ENCODE data around the gene POC1B.
"Not testable (repeated sequence)": the region's sequence is repeated elsewhere in the genome, so short reads cannot be mapped to it uniquely, and the experiment has no call there.

POC1B gene

DNA sequence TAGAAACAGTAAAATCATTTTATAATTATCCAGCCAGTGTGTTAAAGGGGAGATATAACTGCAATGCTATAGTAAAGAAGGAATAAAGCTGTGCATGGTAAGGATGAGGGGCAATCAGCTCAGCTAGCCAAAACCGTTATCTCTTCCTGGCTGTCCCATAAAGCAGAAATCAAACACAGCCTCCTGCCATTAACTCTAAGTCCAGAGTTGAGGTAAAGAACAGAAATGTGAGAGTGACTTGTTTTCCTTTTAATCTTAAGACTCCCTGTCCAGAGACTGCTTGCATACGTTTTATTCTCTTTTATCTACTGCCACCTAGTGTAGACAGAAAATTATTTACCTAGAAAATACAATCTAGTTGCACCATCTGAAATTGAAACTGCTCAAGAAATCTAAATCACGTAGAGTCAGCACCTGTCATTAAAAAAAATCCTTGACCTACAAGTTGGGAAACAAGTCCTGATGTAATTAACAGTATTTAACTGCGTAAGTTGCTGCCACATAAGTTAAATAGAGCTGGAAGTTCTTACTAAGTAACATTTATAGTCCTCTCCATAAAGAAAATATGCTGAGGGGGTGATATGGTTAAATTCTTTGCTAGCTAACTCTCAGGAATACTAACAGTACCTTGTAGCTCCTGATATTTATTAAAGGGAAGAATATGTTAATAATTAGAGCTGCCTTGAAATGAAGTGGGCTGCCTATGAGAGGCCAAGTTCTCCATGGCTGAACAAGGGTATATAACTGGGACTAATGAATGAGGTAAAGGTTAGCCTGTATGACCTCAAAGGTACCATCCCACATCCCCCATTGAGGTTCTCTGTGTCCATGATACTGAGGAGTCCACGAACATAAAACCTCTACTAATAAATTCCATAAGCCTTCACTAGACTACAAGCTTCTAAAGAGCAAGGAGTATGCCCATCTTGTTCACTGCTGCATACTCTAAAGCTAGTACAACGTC, 63.9 kb downstream of the POC1B start:
- DNase-seq: peak in 3 of 6 experiments; percentile 27 to 66 (median 63)

DNA sequence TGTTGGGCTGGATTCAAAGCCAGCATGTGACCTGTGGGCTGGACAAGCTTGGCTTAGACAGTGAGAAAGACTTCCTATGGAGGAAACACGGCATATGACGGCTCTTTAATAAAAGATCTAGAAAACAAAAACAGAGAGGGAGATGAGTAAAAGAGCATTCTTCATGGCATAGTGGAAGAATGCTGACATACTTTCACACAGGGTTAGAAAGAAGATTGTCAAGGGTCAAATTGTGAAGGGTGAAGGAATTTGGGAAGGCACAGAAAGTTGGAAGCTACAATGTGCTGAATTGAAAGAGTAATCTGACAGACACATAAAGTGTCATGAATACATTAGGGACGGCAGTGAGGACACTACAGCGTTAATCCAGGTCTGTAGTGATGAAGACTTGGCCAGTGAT, 64.7 kb downstream of the POC1B start:
- DNase-seq: no peak

DNA sequence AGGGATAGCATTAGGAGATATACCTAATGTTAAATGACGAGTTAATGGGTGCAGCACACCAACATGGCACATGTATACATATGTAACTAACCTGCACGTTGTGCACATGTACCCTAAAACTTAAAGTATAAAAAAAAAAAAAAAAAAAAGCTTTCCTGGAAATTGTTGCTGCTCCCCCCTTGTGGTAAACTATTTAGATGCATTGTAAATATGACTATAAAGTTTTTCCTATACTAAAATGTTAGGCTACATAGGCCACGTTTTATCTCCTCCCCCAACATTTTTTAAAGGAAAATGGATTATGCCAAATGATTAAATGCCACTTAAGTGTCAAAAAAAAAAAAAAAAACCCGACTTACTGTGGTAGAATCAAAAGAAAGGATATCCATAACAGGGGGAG, 66.6 kb downstream of the POC1B start:
- DNase-seq: not testable (repeated sequence)

DNA sequence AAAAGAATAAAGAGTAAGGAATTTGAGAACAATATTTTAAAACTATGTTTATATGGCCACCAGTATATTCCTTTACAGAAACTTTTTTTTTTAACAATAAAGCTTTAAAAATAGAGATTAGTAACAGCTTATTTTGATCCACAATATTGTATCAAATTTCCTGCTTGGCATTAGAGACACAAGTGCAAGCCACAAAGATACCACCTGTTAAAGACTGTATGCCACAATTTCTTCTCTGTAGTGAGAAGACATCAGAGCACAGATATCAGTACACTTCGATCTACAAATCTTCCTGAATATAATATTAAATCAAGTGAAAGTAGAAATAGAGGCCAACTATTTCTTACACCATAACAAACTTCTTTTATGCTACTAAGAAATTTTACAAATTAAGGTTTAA, 69.3 kb downstream of the POC1B start:
- DNase-seq: no peak

DNA sequence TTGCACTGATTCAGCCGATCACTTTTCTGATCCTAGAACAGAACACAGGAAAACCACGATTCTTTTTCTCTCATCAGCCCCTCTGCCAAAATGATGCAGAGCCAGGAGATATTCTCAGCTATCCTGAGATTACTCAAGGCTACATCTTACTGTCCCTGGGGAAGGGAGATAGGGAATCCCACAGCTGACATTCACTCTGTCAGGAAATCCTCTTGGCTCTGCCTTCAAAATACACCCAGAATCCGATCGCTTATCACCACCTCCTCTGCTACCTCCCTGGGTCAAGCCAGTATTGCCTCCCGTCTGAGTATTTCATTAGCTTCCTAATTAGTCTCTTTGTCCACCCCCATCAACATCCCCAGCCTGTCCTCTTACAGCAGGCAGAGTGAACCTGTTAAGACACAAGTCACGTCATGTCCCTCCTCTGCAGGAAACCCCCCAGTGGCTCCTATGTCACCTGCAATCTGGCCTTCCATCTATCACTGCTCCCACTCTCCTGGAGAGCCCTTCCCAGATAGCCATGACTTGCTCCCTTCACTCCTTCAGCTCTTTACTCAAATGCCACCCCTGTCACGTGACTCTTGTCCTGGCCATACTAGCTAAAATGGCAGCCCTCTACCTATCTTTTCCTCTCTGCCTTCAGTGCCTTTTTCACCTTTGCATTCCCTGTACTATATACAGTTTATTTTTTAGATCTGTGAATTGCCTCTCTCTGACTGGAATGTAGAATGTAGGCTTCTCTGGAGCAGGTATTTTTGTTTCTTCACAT, 71.6 kb downstream of the POC1B start:
- no peak for DNase-seq

DNA sequence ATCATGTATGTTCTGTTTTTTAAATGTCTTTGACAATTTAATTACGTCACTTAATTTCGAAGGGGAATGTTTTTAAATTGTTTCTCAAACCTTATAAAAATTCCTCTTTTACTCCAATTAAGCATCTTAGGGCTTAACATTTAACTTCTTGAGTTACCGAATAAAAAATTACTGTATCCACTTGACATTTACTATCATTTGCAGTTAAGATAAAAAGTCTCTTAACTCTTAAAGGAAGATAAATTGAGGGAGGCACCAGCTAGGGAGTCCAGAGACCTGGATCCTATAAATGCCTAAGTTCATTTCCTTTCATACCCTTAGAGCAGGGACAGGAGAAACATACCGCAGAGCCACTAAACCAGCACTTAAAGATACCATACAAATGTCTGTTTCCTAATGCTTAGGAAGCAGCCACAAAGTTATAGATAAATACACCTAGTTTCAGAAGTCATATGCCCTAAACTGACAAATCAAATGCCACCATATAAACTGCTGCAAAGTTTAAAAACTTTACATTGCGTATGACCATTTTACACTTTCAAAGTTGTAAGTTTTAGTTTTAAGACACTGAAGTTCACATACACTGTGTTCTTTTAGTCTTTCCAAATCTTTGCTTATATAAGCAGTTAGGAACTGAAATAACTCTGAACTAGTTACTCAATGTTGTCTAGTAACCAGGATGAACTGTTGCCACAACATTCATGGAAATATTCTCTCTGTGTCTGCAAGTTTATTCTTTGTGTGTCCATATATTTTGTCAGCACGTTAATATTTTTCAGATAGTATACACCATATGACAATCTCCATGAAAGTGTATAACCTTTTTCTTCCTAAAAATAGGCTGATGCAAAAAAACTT, 72.5 kb downstream of the POC1B start:
- no peak for DNase-seq

DNA sequence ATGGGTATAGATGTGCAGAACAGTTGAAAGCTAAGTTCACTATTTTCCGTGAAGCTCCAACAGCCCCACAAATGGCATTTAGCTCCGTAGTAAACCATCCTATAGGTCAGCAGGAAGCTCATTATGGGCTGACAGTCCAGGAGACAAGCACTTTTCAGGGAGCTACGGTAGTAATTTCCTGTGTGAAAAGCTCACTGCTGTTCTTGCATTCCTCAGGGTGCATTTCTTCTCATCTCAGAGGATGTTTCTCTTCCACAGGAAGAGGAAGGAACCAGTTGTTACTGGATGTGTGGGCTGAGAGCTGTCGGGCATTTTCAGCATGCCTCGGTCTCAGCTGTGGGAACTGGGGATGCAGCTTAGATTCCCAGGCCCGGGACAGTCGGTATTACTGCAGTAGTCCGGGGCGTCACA, 74.0 kb downstream of the POC1B start:
- no peak for DNase-seq

DNA sequence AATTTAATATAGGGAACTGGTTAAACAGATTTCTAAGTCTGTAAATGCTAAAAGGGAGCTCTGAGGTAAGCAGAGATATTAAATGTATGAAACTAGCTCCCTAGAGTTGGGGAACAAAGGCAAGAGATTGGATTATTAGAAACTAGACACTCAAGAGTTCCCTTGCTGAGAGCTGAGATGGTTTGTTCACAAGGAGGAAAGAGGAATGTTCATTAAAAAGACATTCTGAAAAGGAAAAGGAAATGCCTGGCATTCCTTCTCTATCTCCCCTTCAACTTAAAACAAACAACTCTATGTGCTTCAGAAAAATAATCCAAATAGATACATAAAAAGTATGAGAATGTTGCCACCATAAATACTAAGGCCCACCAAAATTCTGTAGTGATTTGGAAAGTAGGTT, 74.9 kb downstream of the POC1B start:
- no peak for DNase-seq

DNA sequence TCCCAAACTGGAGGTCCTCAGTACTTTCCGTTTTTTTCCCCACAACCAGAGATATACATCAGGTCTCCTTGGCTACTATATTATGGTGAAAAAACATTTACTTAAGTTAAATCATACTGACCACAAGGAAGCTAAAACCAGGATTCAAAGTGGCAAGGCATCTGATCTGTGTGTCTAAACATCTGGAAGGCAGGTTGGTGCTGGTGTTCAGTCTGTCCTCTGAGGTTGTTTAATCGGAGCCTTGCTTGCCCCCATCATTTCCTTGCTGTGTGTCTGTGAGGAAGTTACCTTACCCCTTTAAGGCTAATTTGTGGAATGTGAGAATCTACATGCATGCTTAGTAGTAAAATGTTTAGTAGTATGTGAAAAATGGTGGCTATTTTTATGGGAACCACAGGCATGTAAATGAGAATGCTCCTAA, 76.9 kb downstream of the POC1B start:
- DNase-seq: no peak

DNA sequence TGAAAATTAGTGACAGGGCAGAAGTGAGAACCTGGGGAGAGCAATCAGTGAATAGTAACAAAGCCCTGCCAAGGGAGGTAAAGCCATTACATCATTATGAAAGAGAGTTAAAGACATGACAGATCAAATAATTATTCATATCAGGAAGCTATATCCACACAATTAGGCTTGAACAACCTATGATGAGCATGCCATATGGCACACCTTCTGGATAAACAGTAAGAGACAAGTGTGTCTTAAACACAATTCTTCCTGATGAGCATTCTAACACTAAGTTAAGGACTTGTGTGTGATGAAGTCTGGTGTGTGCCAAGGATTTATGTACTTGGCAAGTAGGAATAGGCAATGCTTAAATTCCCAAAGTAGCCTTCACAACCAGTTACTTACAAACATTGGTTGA, 77.3 kb downstream of the POC1B start:
- no peak for DNase-seq

DNA sequence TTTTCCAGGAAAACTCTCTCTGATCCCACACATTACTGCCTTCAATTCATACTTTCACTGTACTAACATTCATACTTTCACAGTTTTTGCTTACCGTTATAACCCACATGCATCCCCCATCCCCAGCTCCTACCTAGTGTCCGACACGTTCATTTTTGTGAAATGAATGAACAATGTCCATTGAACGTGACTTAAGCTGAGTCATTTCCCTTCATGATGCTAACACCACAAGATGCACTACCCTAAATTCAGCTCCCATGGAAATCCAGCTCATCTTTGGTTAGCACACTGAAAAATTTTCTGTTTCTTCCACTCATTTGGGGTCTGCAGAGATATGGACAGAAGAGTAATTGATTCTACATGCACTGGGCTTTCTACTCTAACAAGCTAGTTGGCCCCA, 85.9 kb downstream of the POC1B start:
- DNase-seq: no peak

DNA sequence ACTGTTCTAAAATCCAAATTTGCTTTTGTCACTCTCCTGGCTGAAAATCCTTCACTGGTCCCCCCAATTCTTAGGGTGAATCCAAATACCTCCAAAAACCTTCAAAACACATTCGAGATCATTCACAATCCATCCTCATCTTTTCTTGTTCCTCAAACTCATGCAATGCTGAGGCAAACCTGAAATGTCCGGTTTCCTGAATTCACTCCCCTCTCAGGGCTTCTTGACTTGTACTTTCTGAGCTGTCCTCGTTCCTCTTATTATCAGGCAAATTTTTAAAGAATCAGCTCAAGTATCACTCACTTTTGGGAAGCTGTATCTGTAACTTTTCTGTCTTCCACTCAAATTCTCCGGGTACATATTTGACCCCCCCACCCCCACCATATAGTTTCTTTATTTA, 88.6 kb downstream of the POC1B start:
- DNase-seq: no peak

DNA sequence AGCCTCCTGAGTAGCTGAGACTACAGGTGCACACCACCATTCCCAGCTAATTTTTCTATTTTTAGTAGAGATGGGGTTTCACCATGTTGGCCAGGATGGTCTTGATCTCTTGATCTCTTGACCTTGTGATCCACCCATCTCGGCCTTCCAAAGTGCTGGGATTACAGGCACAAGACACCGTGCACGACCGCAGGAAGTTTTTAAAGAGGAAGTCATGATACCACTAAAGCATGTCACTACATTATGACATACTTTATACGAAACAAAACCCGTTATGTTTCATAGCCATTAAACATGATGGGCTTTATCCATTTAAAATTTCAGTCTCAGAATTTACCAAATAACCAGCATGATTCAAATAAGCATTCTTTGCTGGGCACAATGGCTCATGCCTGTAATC, 89.8 kb downstream of the POC1B start:
- no peak for DNase-seq

DNA sequence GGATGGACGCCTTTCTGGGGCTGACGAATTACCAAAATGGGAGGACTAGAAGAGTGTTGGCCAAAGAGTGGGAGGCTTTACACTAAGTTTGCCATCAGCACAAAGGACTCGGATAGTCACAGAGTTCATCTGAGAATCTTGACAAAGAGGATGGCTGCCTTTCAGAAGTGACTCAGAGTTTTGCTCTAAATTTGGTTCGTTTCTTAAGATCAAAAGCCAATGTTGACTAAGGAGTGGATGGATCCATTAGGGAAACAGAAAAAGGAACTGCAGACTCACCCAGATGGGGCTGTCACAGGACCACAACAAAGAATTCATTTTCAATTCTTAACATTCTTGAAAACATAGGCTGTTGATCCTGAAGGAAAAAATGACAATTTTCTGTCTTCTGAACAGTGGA, 92.2 kb downstream of the POC1B start:
- no peak for DNase-seq

DNA sequence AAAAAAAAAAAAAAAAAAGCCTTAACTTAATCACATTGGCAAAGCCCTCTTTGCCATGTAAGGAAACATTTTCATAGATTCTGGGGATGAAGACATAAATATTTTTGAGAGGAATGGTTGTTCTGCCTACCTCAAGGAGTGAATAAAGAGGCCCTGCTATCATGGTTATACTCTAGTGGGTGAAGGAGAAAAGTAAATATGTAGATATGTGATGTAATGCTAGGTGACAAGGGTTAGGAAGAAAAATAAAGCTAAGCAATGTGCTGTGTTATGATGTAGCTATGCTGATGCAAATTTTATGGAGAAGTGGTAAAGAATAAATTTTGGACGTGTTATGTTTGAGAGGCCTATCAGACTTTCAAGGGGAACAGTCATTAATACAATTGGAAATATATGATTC, 93.5 kb downstream of the POC1B start:
- DNase-seq: no peak

DNA sequence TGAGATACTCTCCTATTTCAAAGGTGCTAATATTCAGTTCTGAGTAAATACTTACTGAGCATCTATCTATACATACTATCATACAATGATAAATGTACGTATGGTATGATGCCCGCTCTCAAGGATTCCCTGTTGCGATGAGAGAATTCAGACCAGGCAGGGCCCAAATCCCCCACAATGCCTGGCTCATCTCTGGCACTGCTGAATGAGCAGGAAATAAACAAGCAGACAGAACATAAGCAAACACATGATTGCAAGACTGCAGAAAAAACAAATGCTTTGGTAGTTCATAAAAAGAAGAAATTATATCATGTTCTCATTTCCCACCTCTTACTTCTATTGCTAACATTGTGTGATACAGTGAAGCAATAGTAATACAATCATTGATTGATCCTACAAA, 96.3 kb downstream of the POC1B start:
- DNase-seq: no peak

DNA sequence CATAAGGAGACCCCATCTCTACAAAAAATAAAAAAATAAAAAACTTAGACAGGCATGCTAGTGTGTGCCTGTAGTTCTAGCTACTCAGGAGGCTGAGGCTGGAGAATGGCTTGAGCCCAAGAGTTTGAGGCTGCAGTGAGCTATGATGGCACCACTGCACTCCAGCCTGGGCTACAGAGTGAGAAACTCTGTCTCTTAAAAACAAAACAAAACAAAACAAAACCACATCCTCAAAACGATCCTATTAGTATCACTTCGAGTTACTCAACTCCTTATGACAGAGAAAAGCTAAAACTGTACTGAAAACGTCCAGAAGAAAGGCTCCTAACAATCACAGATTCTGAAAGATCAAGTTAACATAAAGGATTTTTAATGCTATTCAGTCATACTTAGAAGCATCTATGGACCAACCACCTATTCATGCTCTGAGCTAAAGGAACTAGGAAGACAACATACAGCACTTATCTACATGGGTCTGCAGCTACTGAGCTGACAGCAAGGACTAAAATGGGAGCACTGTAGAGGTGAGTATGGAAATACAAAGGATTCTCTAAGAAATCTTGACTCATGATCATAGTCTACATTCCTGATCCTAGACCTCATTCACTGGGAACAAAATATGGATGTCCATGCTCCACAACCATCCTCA, 98.2 kb downstream of the POC1B start:
- DNase-seq: no peak

DNA sequence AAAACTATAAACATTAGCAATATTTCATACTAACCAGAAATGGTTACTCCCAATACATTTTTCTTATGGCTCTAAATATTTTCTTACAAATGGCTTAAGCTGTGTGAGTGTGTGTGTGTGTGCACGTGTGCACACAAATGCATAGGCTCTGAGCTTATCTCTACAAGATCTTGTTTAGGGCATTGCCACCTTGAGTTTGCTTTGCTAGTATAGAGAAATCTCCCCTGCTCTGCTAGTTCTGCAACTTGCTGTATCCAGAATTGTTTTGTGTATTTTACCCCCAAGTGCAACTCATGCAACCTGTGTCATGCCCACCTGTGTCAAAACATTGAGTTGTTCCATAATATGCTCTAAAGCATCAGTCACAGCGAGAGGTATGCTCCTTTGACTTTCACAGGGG, 101.0 kb downstream of the POC1B start:
- no peak for DNase-seq

DNA sequence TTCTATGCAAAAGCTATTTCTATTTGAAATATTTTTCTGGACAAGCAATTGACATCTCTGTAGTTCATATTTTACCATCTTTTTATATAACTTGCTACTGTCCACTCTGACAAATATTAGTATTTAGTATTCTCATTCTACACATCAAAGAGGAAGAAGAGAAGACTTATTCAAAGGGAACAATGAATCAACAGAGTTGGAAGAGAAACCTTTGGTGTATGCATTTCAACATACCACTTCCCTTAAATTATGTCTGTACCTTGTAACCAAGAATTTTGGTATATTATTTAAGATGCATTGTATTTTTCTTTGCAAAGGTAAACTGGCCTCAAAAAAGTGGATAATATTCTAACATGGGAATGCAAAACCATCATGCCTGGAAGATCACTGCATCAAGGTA, 101.5 kb downstream of the POC1B start:
- no peak for DNase-seq

DNA sequence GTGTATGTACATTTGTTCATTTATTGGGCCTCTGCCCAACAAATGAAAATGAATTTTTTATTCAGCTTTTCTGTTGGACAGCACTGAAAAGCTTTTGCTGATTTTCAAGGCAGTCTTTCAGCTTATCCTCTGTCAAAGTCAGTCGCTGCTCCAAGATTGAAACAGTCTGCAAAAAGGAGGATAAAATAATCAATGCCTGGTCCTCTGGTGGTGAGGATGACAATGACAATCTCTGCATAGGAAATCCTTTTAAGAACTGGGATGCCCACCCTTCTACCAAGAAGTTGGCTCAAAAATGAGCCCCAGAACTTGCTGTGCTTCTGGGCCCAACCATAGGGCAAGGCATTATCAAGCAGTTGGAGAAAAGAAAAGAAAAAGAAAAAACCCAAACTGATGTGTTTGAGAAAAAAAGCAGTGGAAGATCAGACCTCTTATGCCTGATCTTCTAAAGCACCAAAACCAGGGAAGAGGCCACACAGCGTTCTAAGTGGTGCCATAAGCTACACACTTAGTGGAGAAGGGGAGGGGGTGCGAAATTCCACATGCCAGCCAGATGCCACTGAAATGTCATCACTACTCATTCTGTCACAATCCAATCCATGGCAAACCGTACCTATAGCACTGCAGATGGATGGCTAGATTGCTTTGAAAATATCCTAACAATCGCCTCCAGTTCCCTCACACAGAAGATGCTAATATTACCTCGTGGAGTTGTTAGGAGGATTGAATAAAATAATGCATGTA, 104.6 kb downstream of the POC1B start:
- no peak for DNase-seq

DNA sequence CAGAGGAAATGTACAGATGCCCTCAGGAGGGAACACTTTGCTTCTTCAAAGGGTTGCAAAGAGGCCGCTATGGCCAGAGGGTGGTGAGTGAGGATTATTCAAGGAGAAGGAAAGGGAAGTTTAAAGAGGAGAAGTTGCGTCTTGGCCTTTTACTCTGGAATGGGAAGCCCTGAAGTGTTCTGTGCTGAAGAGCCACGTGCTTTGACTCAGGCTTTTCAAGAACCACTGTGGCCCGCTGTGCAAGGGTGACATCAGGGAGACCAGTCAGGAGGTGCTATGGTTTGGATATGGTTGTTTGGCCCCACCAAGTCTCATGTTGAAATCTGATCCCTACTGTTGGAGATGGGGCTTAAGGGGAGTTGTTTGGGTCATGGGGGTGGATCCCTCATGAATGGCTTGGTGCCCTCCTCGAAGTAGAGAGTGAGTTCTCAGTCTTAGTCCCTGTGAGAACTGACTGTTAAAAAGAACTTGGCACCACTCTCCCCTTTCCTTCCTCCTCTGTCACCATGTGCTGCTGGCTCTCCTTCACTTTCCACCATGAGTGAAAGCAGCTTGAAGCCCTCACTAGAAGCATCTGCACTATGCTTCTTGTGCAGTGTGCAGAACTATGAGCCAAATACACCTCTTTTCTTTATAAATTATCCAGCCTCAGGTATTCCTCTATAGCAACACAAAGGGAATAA, 107.5 kb downstream of the POC1B start:
- DNase-seq: no peak
